SW480 (cell line): Measurements from ENCODE around the gene CD58.

Experiments used
- DNase-seq: peaks from one replicate; pipeline ENCODE4 v3.0.0-alpha.2; 2016; ENCODE audit warnings: low spot score

CD58 gene

GRCh38 chr1:116465845-116466685, 104.8 kb downstream of the CD58 start:
- DNase-seq, result no peak

GRCh38 chr1:116465477-116465844, 105.4 kb downstream of the CD58 start:
- no peak for DNase-seq
